HG02642 (cell line): Measurements from ENCODE around the gene MOGAT2.
A peak's percentile ranks its signal among the peaks of the same experiment; 100 is the strongest.
"Not testable (repeated sequence)": the region's sequence is repeated elsewhere in the genome, so short reads cannot be mapped to it uniquely, and the experiment has no call there.

Experiments
- ATAC-seq: cut with Tn5 transposase; IDR thresholded peaks from one replicate; pipeline ENCODE4 v1.9.1; 2021; ENCODE audit warnings: mild to moderate bottlenecking; ENCODE audit not compliant: unreplicated experiment, poor library complexity

The MOGAT2 gene

DNA sequence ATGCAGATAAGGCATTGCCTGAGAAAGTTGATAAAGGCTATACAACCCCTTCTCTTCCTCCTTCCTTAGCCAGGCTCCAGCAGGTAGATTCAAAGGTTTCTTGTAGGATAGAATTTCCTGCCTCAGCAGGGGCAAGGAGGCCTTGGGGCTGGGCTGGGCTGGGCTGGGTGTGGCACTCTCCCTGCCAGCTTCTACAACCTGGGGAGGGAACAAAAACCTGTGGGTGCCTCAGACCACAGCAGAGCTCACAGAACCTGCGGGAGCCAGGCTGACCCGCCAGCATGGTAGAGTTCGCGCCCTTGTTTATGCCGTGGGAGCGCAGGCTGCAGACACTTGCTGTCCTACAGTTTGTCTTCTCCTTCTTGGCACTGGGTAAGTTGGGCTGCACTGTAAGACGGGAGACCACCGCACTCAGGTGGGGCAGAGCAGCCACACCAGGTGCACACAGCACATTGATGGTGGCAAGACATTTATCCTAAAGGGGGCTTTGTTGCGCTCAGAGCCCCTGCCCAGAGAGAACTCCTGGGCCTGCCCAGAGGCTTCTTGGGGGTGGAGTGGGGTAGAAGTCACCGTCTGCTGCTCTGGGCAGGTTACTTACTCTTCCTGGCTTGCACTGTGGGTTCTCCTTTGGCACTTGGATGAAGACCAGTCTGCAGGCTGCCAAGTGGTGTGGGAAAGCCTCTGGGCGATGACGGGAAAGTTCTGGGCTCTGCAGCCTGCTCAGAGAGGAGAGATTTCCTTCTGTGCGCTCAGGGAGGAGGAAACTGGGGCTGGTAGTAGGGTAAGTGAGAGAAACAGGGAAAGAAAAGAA, at the start of gene MOGAT2:
Gene MOGAT2 (plus strand): TSS at position 231 of the 811 bp plus-strand sequence. CDS start 51 bp downstream, at position 282.
- no peak for ATAC-seq

GRCh38 chr11:75668451-75669297, 49.0 kb upstream of the MOGAT2 start, which contains the start of gene MAP6:
TSS of gene MAP6 (minus strand) at chr11:75669038. CDS start at chr11:75668369, 669 bp downstream.
- peak; percentile 22 for ATAC-seq

DNA sequence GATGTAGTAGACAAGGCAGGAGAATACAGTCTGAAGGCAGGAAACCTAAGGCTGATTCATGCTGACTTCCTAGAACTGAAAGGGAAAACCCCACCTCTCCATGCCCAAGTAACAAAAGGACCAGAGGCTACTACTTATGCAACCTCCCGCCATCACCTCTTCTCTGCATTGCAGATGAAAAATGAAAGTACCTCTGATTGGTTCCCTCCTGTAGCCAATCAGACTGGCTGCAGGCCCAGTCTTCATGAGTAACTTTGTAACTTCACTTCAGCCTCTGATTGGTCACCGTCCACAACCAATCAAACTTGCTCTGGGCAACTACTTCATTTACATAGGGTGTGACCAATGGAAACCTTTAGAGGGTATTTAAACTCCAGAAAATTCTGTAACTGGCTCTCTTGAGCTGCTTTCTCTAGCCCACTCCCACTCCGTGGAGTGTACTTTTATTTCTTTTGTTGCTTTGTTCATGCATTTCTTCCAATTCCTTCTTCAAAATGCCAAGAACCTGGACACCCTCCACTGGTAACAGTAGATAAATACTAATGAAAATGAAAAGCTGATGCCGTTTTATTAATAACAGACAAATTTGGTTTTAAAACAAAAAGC, 43.6 kb upstream of the MOGAT2 start:
- no peak for ATAC-seq

- ATAC-seq = no peak
Measured at GRCh38 chr11:75677275-75677674, 40.4 kb upstream of the MOGAT2 start.

GRCh38 chr11:75677909-75678308, 39.7 kb upstream of the MOGAT2 start:
- no peak for ATAC-seq

GRCh38 chr11:75678620-75679259, 38.9 kb upstream of the MOGAT2 start:
- no peak for ATAC-seq

GRCh38 chr11:75679566-75679965, 38.1 kb upstream of the MOGAT2 start:
- no peak for ATAC-seq

- not testable (repeated sequence) for ATAC-seq
Measured at GRCh38 chr11:75683856-75684255, 33.8 kb upstream of the MOGAT2 start.

- peak; percentile 65 for ATAC-seq
Measured at GRCh38 chr11:75689863-75690609, 27.6 kb upstream of the MOGAT2 start.

DNA sequence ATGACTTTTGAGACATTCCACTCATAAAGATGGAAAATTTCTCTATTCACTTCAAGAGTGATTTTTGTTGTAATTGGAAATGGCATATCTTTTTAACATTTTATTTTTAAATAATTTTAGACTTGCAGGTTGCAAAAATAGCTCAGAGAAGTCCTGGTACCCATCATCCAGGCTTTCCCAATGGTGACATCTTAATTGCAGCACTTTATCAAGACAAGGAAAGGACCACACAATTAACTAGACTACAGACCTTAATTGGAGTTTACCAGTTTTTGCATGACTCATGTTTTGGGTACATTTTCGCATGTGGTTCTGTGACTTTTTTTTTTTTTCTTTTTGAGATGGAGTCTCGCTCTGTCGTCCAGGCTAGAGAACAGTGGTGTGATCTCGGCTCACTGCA, 25.8 kb upstream of the MOGAT2 start:
- ATAC-seq = no peak

DNA sequence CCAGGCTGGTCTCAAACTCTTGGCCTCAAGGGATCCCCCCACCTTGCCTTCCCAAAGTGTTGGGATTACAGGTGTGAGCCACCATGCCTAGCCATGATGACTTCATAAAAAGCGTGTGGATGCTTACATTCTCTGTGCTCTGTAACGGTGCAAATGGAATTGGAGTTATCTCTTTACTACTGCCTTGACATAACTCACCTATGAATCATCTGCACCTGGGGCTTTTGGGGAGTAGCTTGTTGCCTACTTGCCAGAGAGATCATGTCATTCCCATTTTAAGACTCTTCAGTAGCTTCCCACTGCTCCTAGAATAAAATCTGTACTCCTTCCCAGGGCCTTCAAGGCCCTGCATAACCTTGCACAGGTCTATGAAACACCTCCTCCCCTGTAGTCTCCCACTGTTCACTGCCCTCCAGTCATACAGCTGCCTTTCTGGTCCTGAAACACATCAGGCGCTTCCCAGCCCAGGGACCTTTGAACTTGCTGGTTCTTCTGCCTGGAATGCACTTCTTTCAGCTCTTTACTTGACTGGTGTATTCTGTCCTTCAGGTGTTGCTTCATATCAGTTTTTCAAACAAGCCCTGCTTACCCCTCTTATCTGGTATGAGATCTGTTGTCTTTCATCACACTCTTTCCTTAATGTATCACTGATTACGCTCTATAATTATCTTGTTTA, 19.6 kb upstream of the MOGAT2 start:
- no peak for ATAC-seq

GRCh38 chr11:75700940-75701339, 16.7 kb upstream of the MOGAT2 start:
- no peak for ATAC-seq

DNA sequence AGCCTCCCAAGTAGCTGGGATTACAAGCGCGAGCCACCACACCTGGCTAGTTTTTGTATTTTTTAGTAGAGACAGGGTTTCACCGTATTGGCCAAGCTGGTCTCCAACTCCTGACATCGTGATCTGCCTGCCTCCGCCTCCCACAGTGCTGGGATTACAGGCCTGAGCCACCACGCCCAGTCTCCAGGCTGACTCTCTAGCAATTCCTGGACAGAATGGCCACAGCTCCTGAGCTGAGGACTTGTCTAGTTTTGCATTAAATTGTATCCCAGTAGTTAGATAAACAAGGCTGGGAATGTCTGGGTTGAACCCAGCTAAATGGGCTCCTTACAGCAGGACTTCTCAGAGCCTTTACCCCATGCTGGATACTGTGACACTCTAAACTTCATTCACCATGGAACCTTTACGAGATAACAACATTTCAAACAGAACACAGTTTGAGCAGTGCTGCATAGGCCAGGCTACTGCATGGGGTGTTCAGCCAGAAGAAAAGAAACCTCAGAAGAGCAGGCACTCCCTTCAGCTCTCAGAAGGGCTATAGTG, 13.9 kb upstream of the MOGAT2 start:
- no peak for ATAC-seq

- ATAC-seq = no peak
Measured at GRCh38 chr11:75705541-75705940, 12.1 kb upstream of the MOGAT2 start.

GRCh38 chr11:75706260-75706729, 11.3 kb upstream of the MOGAT2 start:
- peak; percentile 67 for ATAC-seq

DNA sequence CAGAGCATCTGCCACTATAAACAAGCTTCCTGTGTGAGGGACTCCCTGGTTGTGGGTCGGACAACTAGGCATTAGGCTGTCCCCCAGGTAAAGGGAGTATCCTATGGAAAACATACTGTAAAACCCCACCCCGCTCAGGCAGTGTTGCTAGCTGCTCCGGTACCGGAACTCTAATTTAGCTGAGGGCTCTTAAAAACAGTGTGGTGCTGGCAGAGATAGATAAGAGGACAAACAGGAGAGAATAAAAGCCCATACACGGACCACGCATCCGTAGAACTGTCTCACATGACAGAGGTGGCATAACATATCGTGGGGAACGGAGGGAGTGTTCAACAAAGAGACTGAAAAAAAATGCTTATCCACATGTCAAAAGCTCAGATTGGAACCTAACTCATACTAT, 3.4 kb upstream of the MOGAT2 start:
- no peak for ATAC-seq

DNA sequence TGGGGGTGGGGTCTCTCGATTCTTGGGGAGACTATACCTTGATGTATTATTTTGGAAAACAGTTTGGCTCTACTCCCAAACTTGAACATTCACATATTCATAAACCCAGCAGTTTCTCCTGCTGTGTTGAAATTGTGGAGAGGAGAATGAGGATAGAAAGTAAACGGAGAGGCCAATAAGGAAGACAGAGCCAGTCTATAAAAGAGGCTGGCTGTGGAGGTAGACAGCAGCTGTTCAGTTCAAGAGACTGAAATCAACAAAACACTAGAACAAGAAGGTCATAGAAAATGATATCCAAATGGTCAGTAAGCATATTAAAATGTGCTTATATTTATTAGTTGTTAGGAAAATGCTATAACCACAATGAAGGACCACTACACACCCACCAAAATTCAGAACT, 1.9 kb upstream of the MOGAT2 start:
- no peak for ATAC-seq

DNA sequence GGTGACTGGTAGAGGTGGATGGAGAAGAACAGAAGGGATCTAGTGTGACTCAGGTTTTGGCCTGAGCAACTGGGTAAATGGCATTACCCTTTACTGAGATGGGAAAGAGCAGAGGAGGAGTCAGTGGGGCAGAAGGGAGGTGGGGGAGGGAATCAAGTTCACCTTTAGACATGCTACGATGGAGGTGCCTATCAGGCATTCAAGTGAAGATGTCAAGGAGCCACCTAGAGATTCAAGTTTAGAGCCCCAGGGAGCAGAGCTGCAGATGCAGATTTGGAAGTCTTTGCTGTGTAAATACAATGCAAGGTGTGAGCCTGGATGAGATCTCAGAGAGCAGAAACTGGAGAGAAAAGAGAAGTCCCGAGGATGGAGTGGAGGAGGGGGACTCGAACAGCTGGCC, 979 bp upstream of the MOGAT2 start:
- ATAC-seq = no peak
